Panc1 (cell line): ENCODE measurements around the gene NME4. TPM values are rescaled to one million over a fixed set of nuclear protein-coding genes. Genes with fewer than 3 reads are reported as not detected.

Experiments
- ATAC-seq: fragments of 200-7000 bp; cut with Tn5 transposase; 2 replicates; pipeline ENCODE4 v1.9.1; 2020; ENCODE audit warnings: mild to moderate bottlenecking, moderate library complexity
- BruUV-seq: library from RNA; stranded (reverse); fragments of 400-500 nt; replicated peaks from 2 replicates; lab custom pipeline; 2021; lab: Mats Ljungman, UMichigan
- CTCF ChIA-PET: fragments of 300-600 bp; sonication (Branson Sonifier 250); formaldehyde crosslinking; loops from one replicate; lab custom pipeline; 2022; ENCODE audit warnings: antibody characterized with exemption; lab: Charles Lee
- POLR2A ChIA-PET: fragments of 300-600 bp; sonication (Branson Sonifier 250); formaldehyde crosslinking; loops from one replicate; lab custom pipeline; 2022; ENCODE audit warnings: antibody characterized with exemption; lab: Charles Lee
- DNase-seq: peaks from one replicate; pipeline ENCODE4 v3.0.0-alpha.2; 2010; ENCODE audit warnings: low read depth, low spot score
- H3K27ac ChIP-seq: 2 replicates; pipeline ENCODE4 v1.5.1; 2011; ENCODE audit warnings: mild to moderate bottlenecking, low read length, inconsistent platforms
- H3K27me3 ChIP-seq: fragments of 200-500 bp; sonication (Bioruptor generic); 2 replicates; pipeline ENCODE4 v1.6.0; 2014; ENCODE audit warnings: low read length, inconsistent platforms; ENCODE audit not compliant: control insufficient read depth, insufficient read depth
- H3K36me3 ChIP-seq: fragments of 200-500 bp; sonication (Bioruptor generic); 2 replicates; pipeline ENCODE4 v1.5.1; 2014; ENCODE audit warnings: inconsistent platforms, mild to moderate bottlenecking, low read length, moderate library complexity; ENCODE audit not compliant: control insufficient read depth, insufficient read depth
- H3K4me1 ChIP-seq: 2 replicates; pipeline ENCODE4 v1.5.1; 2011; ENCODE audit warnings: inconsistent platforms, mild to moderate bottlenecking, low read length, moderate library complexity; ENCODE audit not compliant: control insufficient read depth, insufficient read depth
- H3K4me3 ChIP-seq, 2 experiments: 2 replicates each; pipeline ENCODE4 v1.5.1; 2011 to 2012; ENCODE audit warnings: low read depth in 2 of 2, low read length in 2 of 2, mild to moderate bottlenecking in 2 of 2, inconsistent platforms in 1 of 2, moderate library complexity in 1 of 2
- H3K9me3 ChIP-seq: fragments of 200-500 bp; sonication (Bioruptor generic); 2 replicates; pipeline ENCODE4 v1.5.1; 2014; ENCODE audit warnings: low read depth, mild to moderate bottlenecking, inconsistent platforms, low read length, moderate library complexity; ENCODE audit not compliant: control insufficient read depth, insufficient read depth
- CTCF ChIP-seq: fragments of 450-650 bp; IDR thresholded peaks from 2 replicates; pipeline ENCODE4 v1.5.1; 2017; ENCODE audit warnings: mild to moderate bottlenecking
- POLR2AphosphoS5 ChIP-seq: IDR thresholded peaks from 2 replicates; pipeline ENCODE4 v1.6.1; 2012; ENCODE audit warnings: mild to moderate bottlenecking, low read depth, low read length, moderate library complexity
- REST ChIP-seq, 2 experiments: IDR thresholded peaks; 2 replicates each; pipeline ENCODE4 v1.6.1; 2011 to 2012; ENCODE audit warnings: low read depth in 2 of 2, control low read depth in 1 of 2, low read length in 1 of 2, mild to moderate bottlenecking in 1 of 2, moderate library complexity in 1 of 2; ENCODE audit not compliant: insufficient read depth in 1 of 2
- SIN3A ChIP-seq: IDR thresholded peaks from 2 replicates; pipeline ENCODE4 v1.6.1; 2012; ENCODE audit warnings: low read depth, mild to moderate bottlenecking, low read length, moderate library complexity, borderline replicate concordance; ENCODE audit not compliant: insufficient read depth
- TCF7L2 ChIP-seq: IDR thresholded peaks from 2 replicates; pipeline ENCODE4 v1.6.1; 2011; ENCODE audit warnings: mild to moderate bottlenecking, low read depth, low read length, inconsistent platforms
- in situ Hi-C: cut with HindIII; loops from 2 replicates; pipeline ENCODE4 v1.10.0; 2016; ENCODE audit warnings: low sequenced_read_pairs, low pct_unique_long_range_greater_than_20kb
- intact Hi-C: fragments of 100-400 bp; cut with micrococcal nuclease; formaldehyde crosslinking; loops from one replicate; pipeline ENCODE4 v1.10.0; 2022; ENCODE audit not compliant: unreplicated experiment
- total RNA-seq: library from RNA; stranded (reverse); gene quantifications from one replicate; pipeline ENCODE4 v1.2.1, GENCODE V29; 2021; ENCODE audit not compliant: unreplicated experiment

The NME4 gene
- total RNA-seq, 1 experiment from 2014 or later = 500 TPM

GRCh38 chr16:352547-353403, 44.2 kb upstream of the NME4 start, which contains the start of gene AXIN1:
AXIN1 (minus strand) TSS chr16:352723; CDS start chr16:347025, 5,698 bp downstream.
- DNase-seq (peak; percentile 39), ATAC-seq (peak; percentile 86)
- no peaks in the 10 kb centered on the region for H3K36me3 ChIP-seq
- peak within 1 kb of the TSS; percentile 71 to 82 for H3K4me3 ChIP-seq
- peaks cover 8% of the 10 kb centered on the region for H3K4me1 ChIP-seq
- ChIA-PET CTCF (interaction anchor here (0.6 to 1.0 kb wide), 13 partner anchors 10 to 1643 kb away, joined by 3 to 9 read pairs (median 4); partner anchors contain the start of gene LUC7L), POLR2A (interaction anchor here (0.6 to 0.7 kb wide), 5 partner anchors 11 to 132 kb away, joined by 3 to 19 read pairs (median 6); no protein-coding TSS in a partner anchor)
- no peaks in the 10 kb centered on the region for H3K27me3 ChIP-seq
- in situ Hi-C loops = no loop called here
- peak within 1 kb of the TSS; percentile 83 for H3K27ac ChIP-seq
- TF ChIP-seq TCF7L2 (no peak), SIN3A (0 out of 2 replicates have a peak, but pooled peaks have one; percentile 29), CTCF (peak; percentile 89)
- H3K9me3 ChIP-seq = no peaks in the 10 kb centered on the region
- intact Hi-C loops = no loop called here
- BruUV-seq = no TSS peak

GRCh38 chr16:353404-354290, 43.4 kb upstream of the NME4 start:
- H3K36me3 ChIP-seq = no peaks in the 10 kb centered on the region
- no TSS peak for BruUV-seq
- intact Hi-C loops (no loop called here), in situ Hi-C loops (no loop called here)
- peak overlapping the region; percentile 45 to 54 for H3K4me3 ChIP-seq
- CTCF ChIA-PET = interaction anchor here (0.6 to 1.0 kb wide), 8 partner anchors 9 to 1642 kb away, joined by 3 to 6 read pairs (median 3); no protein-coding TSS in a partner anchor
- H3K4me1 ChIP-seq = peaks cover 8% of the 10 kb centered on the region
- no peaks in the 10 kb centered on the region for H3K9me3 ChIP-seq
- POLR2A ChIA-PET = interaction anchor here (0.6 kb wide), 2 partner anchors 12 to 133 kb away, joined by 3 to 4 read pairs; no protein-coding TSS in a partner anchor
- no peak for DNase-seq
- no peaks in the 10 kb centered on the region for H3K27me3 ChIP-seq
- peak; percentile 9; the same call in 1 of the 2 replicates for ATAC-seq
- peak overlapping the region; percentile 34; the same call in 1 of the 2 replicates for H3K27ac ChIP-seq
- TF ChIP-seq TCF7L2 (no peak), CTCF (no peak), REST (IDR thresholded peaks at IDR 0.05; ENCODE audit: insufficient read depth in 1 of 2, low read depth in 2 of 2, low read length in 1 of 2) (no peak), POLR2AphosphoS5 (no peak), SIN3A (no peak)
